ENCODE results near the gene PASK. TPM values are rescaled to one million over a fixed set of nuclear protein-coding genes. Genes with fewer than 3 reads are reported as not detected.

The PASK gene
- polyA plus RNA-seq, 3 donors, result 15.1 to 26.7 (median 23.9) TPM

GRCh38 chr2:241068136-241068941 lies 80.9 kb downstream of the PASK start:
- DNase-seq, result no peak

DNA sequence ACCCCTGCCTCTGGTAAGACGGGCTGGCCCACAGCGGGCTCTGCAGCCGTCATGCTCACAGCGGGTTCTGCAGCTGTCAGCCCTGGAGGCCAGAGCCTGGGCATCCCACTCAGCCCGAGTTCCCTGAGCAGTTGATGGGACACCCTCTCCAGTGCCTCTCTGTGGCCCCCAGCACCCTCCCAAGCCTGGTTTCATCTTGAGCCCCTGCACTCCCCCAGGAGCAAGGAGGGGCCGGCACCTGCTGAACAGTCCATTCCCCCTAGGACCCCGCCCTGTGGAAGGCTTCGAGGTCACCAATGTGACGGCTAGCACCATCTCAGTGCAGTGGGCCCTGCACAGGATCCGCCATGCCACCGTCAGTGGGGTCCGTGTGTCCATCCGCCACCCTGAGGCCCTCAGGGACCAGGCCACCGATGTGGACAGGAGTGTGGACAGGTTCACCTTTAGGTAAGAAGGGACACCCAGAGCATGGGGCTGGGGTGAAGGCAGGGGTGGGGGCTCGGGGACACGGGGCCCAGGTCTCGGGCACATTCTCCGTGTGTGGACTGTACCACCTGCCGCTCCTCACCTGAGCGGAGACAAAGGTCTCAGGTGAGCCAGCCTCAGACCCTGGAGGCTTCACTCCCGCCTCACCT lies 81.7 kb downstream of the PASK start:
- no peak for DNase-seq

- DNase-seq, result peak; percentile 34
Observed at GRCh38 chr2:241066893-241067341, 82.4 kb downstream of the PASK start.

GRCh38 chr2:241066171-241066892 lies 82.9 kb downstream of the PASK start:
- DNase-seq, result no peak

GRCh38 chr2:241065355-241065803 lies 83.9 kb downstream of the PASK start:
- no peak for DNase-seq

DNA sequence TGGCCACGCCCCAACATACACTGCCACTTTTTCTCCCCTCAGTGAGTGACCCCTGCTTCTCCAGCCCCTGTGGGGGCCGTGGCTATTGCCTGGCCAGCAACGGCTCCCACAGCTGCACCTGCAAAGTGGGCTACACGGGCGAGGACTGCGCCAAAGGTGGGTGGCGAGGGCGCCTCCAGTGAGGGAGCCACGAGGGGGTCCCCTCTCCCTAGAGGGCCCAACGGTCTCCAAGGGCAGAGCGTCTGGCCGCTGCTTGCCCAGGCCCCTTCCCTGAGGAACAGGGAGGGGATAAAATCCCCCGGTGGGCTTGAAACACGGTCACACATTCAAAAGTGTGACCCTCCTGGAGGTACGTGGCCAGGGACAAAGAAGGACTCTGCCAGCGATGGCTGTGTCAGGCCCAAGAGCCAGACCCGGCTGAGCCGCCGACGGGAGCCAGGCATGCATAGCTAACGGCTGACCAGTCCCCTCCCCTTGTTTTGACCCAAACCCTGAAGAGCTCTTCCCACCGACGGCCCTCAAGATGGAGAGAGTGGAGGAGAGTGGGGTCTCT lies 84.4 kb downstream of the PASK start:
- DNase-seq, result no peak

DNA sequence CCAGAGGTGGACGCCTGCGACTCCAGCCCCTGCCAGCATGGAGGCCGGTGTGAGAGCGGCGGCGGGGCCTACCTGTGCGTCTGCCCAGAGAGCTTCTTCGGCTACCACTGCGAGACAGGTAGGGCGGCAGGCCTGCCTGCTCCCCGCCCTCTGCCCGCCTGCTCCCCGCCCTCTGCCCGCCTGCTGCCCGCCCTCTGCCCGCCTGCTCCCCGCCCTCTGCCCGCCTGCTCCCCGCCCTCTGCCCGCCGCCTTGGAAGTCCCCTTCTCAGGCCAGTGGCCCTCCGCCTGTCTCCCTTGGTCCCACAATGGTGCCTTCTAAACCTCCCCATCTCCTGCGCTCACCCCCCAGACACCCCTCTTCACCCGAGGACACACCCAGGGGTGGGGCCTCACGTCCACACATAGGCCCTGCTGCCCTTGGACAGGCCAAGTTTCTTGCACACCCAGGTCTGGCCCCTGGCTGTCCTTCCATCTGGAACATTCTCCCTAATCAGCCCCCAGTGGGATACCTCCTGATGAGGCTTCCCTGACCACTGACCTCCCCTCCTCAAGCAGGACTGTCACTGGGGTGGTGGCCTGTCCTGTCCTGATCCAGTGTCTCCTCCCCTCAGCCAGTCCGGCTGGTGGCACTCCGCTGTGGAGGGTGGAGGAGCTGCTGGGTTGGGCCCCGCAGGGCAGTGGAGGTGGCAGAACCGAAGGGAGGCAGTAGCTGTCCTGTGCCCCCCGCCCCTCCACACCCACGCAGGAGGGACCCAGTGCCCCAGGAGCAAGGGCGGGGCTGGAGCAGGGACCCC lies 85.1 kb downstream of the PASK start:
- no peak for DNase-seq

- no peak for DNase-seq
Observed at GRCh38 chr2:241063587-241063986, 85.7 kb downstream of the PASK start.

DNA sequence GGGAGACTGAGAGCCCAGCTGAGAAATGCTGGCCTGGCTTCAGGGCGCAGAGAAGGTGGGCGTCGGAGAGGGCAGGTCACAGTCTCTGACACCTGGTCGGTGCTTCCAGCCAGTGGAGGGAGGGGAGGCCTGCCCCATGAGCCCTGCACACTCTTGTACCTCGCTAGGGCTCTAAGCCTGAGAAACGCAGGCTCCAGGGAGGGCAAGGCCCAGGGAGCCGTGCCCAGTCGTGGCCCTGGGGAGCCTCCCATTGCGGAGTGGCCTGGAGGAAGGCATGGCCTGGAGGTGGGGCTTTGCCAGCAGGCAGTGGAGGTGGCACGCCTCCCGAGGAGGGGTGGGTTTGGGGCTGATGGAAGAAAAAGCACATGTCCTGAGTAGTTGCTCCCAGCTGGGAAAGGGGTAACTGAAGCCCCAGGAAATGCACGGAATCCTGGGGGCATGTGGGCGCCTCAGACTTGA lies 86.2 kb downstream of the PASK start:
- DNase-seq, result no peak

DNA sequence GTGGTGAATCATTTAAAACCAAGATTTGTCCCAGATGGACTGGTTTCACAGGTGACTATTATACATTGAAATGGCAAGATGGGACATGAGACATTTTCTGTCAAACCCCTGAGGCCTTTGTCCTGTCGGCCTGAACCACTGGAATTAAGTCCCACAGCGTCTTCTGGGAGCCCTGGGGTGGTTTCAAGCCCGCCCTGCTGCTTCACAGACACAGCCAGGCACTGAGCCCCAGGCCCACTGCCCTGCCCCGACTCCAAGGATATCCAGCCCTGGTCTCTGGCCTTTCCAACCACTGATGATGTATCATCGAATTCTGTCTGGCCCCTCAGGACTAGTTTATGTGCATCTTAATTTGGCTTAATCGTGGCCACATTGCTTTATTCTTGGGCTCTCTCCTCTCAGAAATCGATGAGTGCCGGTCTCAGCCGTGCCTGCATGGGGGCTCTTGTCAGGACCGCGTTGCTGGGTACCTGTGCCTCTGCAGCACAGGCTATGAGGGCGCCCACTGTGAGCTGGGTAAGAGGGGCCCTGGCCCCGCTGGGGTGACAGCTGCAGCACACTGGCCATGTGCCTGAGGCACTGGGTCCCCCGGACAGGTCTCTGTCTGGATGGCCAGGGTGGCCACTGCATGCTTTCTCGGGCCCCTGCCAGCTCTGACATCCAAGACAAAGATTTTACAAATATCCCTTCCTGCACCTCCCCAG lies 86.7 kb downstream of the PASK start:
- DNase-seq, result no peak

GRCh38 chr2:241061275-241061674 lies 88.0 kb downstream of the PASK start:
- DNase-seq, result no peak

Other genes starting within 250 kb of the PASK start
- under 1 TPM; 0.04 to 0.07 (median 0.06) TPM for gene CROCC2, start 243.1 kb downstream of the PASK start, polyA plus RNA-seq (ENCODE audit: insufficient read length in 3 of 3)
- 10 to 100 TPM in 2 of 3 donors, 1 to 10 TPM in 1; 7.6 to 11.0 (median 10.6) TPM for gene SNED1, start 150.9 kb downstream of the PASK start, polyA plus RNA-seq (ENCODE audit: insufficient read length in 3 of 3)
- gene MTERF4, start 47.2 kb downstream of the PASK start, polyA plus RNA-seq (ENCODE audit: insufficient read length in 3 of 3), result 10 to 100 TPM; 66.2 to 81.5 (median 79.8) TPM
- 10 to 100 TPM; 70.0 to 79.5 (median 77.7) TPM for gene PPP1R7, start 995 bp upstream of the PASK start, polyA plus RNA-seq (ENCODE audit: insufficient read length in 3 of 3)
- 1 to 10 TPM; 2.1 to 2.7 (median 2.5) TPM for gene ANO7, start 39.2 kb upstream of the PASK start, polyA plus RNA-seq (ENCODE audit: insufficient read length in 3 of 3)
- 100 to 1,000 TPM; 396 to 409 (median 405) TPM for gene HDLBP, start 166.2 kb upstream of the PASK start, polyA plus RNA-seq (ENCODE audit: insufficient read length in 3 of 3)
- gene SEPTIN2, start 166.5 kb upstream of the PASK start, polyA plus RNA-seq (ENCODE audit: insufficient read length in 3 of 3), result 100 to 1,000 TPM; 579 to 600 (median 596) TPM
- 10 to 100 TPM; 51.7 to 59.8 (median 59.2) TPM for gene FARP2, start 206.8 kb upstream of the PASK start, polyA plus RNA-seq (ENCODE audit: insufficient read length in 3 of 3)